HFF-Myc (cell line): ENCODE data around the gene IQCH.
"Not testable (repeated sequence)": the region's sequence is repeated elsewhere in the genome, so short reads cannot be mapped to it uniquely, and the experiment has no call there.

Source experiments
- DNase-seq: peaks from one replicate; pipeline ENCODE4 v3.0.0-alpha.2; 2011; ENCODE audit warnings: low read depth; ENCODE audit errors: extremely low read depth
- H3K4me3 ChIP-seq: replicated peaks from 2 replicates; pipeline ENCODE4 v1.5.1; 2011; ENCODE audit warnings: low read depth, mild to moderate bottlenecking, control low read depth, low read length
- TF ChIP-seq, protein P1 (sequence below): IDR thresholded peaks from 2 replicates; pipeline ENCODE4 v1.5.1; 2012; ENCODE audit warnings: mild to moderate bottlenecking, low read depth, low read length, control low read depth; ENCODE audit errors: missing control alignments

Gene IQCH

DNA sequence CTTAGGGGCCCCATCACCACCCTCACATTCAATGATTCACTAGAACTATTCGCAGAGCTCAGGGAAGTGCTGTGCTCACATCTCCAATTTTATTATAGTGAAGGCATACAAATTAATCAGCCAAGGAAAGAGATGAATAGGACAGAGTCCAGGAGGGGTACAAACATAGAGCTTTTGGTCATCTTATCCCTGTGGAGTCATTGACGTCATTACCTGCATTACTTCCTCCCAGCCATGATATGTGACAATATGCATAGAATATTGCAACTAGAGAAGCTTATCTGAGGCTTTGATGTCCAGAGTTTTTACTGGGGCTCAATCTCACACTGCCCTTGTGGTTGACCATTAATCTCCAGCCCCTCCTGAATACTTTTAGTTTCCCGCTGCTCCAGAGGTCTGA is 1.5 kb downstream of the IQCH start:
- TF ChIP-seq, protein P1, sequence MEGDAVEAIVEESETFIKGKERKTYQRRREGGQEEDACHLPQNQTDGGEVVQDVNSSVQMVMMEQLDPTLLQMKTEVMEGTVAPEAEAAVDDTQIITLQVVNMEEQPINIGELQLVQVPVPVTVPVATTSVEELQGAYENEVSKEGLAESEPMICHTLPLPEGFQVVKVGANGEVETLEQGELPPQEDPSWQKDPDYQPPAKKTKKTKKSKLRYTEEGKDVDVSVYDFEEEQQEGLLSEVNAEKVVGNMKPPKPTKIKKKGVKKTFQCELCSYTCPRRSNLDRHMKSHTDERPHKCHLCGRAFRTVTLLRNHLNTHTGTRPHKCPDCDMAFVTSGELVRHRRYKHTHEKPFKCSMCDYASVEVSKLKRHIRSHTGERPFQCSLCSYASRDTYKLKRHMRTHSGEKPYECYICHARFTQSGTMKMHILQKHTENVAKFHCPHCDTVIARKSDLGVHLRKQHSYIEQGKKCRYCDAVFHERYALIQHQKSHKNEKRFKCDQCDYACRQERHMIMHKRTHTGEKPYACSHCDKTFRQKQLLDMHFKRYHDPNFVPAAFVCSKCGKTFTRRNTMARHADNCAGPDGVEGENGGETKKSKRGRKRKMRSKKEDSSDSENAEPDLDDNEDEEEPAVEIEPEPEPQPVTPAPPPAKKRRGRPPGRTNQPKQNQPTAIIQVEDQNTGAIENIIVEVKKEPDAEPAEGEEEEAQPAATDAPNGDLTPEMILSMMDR = no peak
- H3K4me3 ChIP-seq = no peak overlapping the region
- no peak for DNase-seq

DNA sequence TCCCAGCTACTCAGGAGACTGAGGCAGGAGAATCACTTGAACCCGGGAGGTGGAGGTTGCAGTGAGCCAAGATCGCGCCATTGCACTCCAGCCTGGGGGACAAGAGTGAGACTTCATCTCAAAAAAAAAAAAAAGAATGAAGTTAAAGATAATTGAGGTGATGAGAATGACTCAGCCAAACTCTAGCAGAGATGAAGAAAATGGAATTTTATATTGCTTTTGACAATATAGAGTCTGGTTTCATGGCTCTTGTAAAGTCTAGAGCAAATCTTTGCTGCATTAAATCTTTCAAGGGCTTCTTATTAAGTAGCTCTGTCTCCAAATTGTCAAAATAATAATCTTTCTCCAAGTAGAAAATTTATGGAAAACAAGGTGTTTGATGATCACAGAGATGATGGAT is 3.8 kb downstream of the IQCH start:
- DNase-seq, H3K4me3 ChIP-seq: not testable (repeated sequence)

DNA sequence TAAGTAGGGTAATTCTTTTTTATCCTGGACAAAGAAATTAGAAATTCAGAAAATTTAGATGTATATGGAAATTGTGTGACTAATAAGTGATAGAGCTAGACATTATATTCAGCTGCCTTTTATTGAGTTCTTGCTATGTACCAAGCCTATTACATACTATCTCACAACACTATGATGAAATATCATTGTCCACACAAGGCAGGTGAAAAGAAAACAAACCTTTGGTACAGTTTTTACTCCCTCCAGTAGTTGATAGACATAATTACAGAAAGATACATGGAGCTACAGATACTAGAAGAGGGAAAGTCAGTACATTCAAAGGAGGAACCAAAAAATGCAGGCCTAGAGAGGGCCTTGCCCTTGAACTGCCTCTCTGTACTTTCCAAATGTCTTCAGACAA is 4.8 kb downstream of the IQCH start:
- DNase-seq = no peak
- TF ChIP-seq, protein P1 = no peak
- H3K4me3 ChIP-seq = no peak overlapping the region

DNA sequence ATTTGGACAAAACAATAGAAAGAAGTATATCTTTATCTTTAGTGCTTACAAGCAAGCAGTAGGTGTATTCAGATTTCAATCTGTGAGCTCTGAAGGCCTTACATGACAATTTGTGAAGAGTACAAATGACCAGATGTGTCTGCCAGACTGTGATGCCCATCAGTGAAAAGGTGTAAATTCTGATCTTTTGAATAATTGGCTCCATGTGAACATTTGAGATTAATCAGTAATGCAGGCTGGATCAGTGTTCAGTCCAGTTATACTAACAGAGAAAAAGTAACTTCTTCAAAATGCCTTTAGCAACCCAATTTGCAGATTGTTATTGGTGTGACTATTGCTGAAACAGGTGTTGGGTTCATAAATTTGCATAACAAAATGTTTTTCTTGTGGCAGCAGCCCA is 5.2 kb downstream of the IQCH start:
- no peak overlapping the region for H3K4me3 ChIP-seq
- TF ChIP-seq, protein P1 = no peak
- no peak for DNase-seq

DNA sequence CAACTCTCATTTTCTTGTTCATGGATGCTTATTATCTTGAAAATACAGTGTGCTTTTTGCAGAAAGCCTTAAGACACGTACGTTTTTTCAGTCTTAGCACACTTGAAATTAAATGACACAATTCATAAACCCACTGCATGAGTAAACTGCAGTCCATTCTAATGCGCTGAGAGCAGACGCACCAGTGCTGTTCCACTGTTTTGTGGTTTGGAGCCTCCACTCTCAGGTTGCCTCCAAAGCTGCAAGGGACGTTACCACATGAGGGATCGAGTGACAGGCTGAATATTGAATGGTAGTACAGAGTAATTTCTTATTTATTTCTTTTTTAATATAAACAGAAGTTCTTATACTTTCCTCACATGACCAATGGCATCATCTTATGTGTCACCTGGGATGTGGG is 12.3 kb downstream of the IQCH start:
- H3K4me3 ChIP-seq = no peak overlapping the region
- DNase-seq = no peak
- TF ChIP-seq, protein P1 = no peak

DNA sequence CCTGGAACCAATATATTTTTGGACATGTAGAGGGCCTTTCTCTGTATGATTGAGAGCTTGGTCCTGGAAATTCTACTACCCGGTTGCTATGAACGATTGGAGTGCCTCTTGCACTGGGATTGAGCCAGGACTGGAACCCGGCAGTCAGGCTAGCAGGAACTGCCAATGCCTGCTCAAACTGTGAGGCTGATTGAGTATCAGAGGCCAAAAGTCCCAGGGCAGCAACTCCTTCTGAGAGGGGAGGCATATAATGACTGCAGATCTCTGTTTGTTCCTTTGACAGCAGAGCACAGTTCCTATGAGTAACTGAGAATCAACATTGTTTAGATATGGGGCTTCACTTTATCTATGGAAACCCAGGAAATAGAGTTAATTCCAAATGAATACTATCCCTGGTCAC is 12.9 kb downstream of the IQCH start:
- TF ChIP-seq, protein P1 = no peak
- H3K4me3 ChIP-seq = no peak overlapping the region
- no peak for DNase-seq

DNA sequence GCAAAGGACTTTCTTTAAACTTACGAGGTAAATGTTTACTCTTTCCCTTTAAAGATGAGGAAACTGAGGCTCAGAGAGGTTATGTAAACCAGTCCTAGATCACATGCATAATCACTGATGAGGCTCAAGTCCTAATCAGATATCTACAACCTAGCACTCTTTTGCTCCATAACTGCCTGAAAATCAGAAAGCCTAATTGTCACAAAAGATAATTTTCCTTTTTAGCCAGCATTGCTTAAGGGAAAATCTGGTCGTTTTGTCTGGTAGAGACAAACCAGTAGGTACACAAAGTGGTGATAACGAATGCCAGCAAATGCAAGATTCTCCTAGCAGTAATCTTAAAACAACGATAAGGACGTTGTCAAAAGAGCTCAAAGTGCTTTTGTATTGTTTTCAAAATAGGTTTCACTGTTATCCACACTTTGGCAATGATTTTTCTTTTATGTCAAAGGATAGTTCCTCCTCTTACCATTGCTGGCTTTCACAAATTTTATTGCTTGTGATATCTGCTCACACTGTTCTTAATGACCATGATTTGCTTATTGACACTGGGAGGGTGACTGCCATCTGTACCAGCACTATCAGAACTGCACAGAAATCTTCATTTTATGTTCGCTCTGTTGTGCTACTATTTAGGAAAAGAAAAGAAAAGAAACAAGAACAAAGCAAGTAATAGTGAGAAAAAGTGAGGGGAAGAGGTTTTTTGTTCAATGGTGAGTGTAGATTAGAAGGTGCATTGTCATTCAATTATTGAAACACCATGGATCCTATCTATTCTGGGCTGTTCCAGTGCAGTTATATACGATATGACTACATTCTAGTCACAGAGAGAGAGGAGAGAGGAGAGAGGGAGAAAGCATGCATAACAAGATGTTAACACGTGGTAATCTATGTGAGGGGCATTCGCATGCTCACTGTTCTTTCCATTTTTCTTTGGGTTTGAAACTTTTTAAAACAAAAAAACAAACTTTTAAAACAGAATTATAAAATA is 13.7 kb downstream of the IQCH start:
- no peak overlapping the region for H3K4me3 ChIP-seq
- TF ChIP-seq, protein P1 = no peak
- DNase-seq = no peak
